Mesodermal cell (in vitro differentiated cells): ENCODE data around the gene DAB2IP.
A peak's percentile ranks its signal among the peaks of the same experiment; 100 is the strongest.

ENCODE experiments used
- H3K27ac ChIP-seq: 2 replicates; pipeline ENCODE4 v1.7.0; 2013; ENCODE audit warnings: mild to moderate bottlenecking, low read depth, low read length, moderate library complexity; ENCODE audit not compliant: severe bottlenecking
- H3K36me3 ChIP-seq: 2 replicates; pipeline ENCODE4 v1.7.1; 2013; ENCODE audit warnings: mild to moderate bottlenecking, low read length, moderate library complexity; ENCODE audit not compliant: control insufficient read depth, insufficient read depth
- H3K4me1 ChIP-seq: one replicate; pipeline ENCODE4 v1.7.1; 2013; ENCODE audit warnings: mild to moderate bottlenecking, low read length; ENCODE audit not compliant: insufficient read depth, control insufficient read depth, poor library complexity, severe bottlenecking
- H3K4me3 ChIP-seq: 2 replicates; pipeline ENCODE4 v1.7.0; 2013; ENCODE audit warnings: low read length, control low read depth, mild to moderate bottlenecking; ENCODE audit not compliant: insufficient read depth, poor library complexity, severe bottlenecking; ENCODE audit errors: extremely low read depth
- H3K9me3 ChIP-seq: 2 replicates; pipeline ENCODE4 v1.7.1; 2013; ENCODE audit warnings: mild to moderate bottlenecking, low read length, moderate library complexity; ENCODE audit not compliant: control insufficient read depth
- WGBS, 2 experiments: methylation state at CpG; one replicate each; pipeline ENCODE4 v1.1.5; 2013; ENCODE audit warnings: missing lambda C conversion rate in 2 of 2; ENCODE audit not compliant: insufficient coverage in 2 of 2; 5-methylcytosine and 5-hydroxymethylcytosine counted together

DAB2IP gene

DNA sequence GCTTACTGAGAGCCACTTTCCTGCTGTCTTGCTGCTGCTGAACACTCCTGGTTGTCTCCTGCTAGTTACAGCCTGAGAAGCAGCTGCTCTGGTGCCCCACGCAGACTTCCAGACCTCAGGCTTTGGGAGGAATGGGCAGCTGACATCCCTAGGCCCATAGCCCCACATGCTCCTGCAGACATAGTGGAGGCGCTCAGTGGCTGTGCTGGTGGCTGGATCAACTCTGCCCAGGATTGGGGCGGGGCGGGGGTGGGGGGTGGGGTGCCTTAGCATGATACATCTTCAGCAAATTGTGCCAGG, 93.9 kb downstream of the DAB2IP start:
- WGBS, 2 experiments = 100% methylated on average over 1 to 2 of the region's 4 CpGs
- H3K27ac ChIP-seq = no peak overlapping the region
- H3K4me3 ChIP-seq = no peak overlapping the region
- peaks cover 18% of the 10 kb centered on the region for H3K36me3 ChIP-seq
- H3K4me1 ChIP-seq = peaks cover 65% of the 10 kb centered on the region
- no peaks in the 10 kb centered on the region for H3K9me3 ChIP-seq

DNA sequence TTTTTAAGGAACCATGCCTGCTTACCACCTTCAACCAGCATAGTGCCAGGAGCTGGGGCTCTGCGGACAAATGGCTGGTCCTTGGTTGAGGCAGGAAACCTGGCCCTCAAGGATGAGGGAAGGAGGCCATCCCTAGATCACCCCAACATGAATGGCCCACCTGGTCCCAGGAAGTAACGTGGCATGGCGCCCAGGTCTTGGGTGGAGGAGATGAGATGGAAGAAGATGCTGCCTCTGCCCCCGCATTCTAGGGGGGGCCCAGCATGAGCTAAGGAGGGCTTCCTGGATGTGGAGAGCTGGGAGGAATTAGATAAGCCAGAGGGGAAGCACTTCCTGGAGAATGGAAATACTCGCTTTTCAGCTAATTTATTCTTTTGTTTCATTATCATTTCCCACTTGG, 95.0 kb downstream of the DAB2IP start:
- Histone ChIP-seq H3K36me3 (peaks cover 18% of the 10 kb centered on the region), H3K4me1 (peaks cover 59% of the 10 kb centered on the region), H3K9me3 (no peaks in the 10 kb centered on the region), H3K27ac (no peak overlapping the region), H3K4me3 (no peak overlapping the region)
- no CpG with 5 or more reads among the region's 5 CpGs for WGBS, 2 experiments

DNA sequence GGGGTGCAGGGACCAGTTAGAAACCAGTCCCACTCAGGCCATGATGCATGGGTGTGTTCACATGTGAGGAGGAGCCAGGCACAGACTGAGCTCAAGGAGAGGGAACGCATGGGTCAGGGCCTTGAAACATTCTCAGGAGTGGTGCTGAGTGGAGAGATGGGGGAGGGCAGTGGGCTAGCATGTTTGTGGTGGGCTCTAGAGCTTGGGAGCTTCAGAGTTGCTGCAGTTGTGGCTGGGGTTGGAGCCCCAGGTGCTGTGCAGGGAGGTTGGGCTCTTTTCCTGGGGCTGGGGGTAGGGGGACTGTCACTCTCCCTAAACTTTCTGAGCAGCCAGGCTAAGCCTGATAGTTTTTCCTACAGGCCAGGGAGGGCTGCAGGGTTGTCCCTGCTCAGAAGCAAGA, 95.4 kb downstream of the DAB2IP start:
- H3K36me3 ChIP-seq = peaks cover 18% of the 10 kb centered on the region
- H3K9me3 ChIP-seq = no peaks in the 10 kb centered on the region
- no peak overlapping the region for H3K4me3 ChIP-seq
- H3K4me1 ChIP-seq = peaks cover 55% of the 10 kb centered on the region
- 83 to 100% methylated on average over 1 of the region's 1 CpG for WGBS, 2 experiments
- H3K27ac ChIP-seq = no peak overlapping the region

DNA sequence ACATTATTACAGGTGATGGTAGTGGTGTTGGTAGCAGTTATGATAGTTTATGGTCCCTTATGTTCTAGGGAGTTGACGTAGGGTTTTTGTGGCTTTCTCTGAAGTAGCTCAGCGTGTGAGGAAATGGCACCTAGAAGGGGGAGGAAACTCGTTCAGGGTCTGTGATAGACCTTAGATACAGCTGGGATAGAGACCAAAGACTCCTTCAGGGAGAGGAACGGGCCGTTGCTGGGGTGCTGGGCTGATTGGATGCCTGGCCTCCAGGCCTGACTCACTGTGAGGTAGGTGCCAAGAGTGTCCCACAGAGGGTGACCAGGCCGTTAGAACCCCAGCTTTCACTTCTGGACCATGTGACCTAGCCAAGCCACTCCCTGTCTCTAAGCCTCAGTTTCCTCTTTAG, 96.6 kb downstream of the DAB2IP start:
- Histone ChIP-seq H3K9me3 (no peaks in the 10 kb centered on the region), H3K4me1 (peaks cover 53% of the 10 kb centered on the region), H3K27ac (no peak overlapping the region), H3K36me3 (peaks cover 18% of the 10 kb centered on the region), H3K4me3 (no peak overlapping the region)
- 78 to 90% methylated on average over 4 to 6 of the region's 6 CpGs for WGBS, 2 experiments

DNA sequence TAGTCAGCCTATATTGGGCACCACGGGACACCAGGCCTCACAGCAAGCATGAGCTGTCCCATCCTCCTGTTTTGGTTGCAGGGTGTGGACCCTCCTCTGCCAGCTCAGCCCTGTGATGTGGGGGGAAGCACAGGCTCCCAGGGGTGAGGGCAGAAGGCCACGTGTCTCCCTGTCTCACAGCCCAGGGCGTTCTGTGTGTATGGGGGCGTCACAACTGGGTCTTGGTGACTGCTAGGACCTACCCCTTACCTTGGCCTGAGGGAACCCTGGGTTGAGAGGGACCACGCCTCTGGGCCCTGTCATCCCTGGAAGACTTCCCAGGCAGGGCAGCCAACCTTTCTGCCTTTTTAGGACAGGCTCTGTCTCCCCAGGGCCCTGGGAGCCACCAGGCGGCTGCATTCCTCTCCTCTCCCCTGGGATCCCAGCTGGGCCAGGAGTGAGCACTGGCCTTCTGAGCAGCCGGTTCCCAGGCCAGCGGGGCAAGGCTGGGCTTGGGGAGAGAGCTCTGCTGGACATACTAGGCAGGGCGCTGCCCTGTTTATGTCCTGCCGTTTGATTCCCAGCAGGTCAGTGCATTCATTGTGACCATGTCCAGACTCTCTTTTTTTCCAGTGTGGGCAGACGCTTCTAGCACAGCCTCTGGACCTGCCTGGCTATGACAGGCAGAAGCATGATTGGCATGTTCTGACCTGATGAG, 97.4 kb downstream of the DAB2IP start:
- no peak overlapping the region for H3K4me3 ChIP-seq
- peaks cover 20% of the 10 kb centered on the region for H3K36me3 ChIP-seq
- peaks cover 47% of the 10 kb centered on the region for H3K4me1 ChIP-seq
- no peaks in the 10 kb centered on the region for H3K9me3 ChIP-seq
- WGBS, 2 experiments = 92 to 96% methylated on average over 11 of the region's 11 CpGs
- H3K27ac ChIP-seq = peak overlapping the region; percentile 10

DNA sequence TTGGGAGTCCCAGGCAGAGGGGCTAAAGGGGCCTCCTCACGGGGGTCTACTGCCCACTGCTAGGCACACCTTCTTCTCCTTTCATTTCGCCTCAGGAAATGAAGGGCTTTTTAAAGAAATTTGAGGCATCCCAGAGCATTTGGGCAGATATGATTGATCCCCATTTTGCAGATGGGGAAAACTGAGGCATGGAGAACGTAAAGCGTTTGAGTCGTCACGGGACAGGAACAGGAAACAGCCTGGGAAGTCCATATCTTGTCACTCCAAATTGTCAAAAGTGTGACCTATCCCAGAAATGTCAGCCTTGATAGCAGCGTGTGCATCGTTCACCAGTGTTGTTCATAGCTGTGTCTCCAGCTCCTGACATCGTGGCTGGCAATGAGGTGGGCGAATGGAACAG, 98.2 kb downstream of the DAB2IP start:
- no peaks in the 10 kb centered on the region for H3K9me3 ChIP-seq
- peaks cover 23% of the 10 kb centered on the region for H3K36me3 ChIP-seq
- peak overlapping the region; percentile 10 for H3K27ac ChIP-seq
- no peak overlapping the region for H3K4me3 ChIP-seq
- WGBS, 2 experiments = 98% methylated on average over 7 to 9 of the region's 10 CpGs
- peaks cover 39% of the 10 kb centered on the region for H3K4me1 ChIP-seq

DNA sequence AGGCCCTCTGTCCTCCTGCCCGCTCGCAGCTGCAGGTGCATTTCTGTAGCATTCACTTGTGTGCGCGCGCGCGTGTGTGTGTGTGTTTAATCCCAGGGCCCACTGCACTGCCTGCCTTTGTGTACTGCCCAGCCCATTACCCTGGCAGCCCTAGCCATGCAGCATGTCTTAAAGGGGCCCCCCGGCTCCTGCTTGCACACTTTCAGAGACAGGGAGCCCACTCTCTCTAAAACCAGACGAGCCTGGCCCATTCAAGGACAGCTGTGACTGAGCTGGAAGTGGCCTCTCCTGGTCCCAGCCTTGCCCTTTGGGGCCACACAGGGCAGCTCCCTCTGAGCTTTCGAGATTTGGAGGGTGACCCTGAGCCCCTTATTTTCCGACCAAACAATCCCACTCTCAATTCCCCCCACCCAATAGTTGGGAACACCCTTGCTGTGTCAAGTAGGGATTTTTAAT, 98.9 kb downstream of the DAB2IP start:
- H3K36me3 ChIP-seq = peaks cover 23% of the 10 kb centered on the region
- 96 to 97% methylated on average over 8 to 9 of the region's 11 CpGs for WGBS, 2 experiments
- H3K27ac ChIP-seq = peak overlapping the region; percentile 72
- H3K4me3 ChIP-seq = no peak overlapping the region
- H3K9me3 ChIP-seq = no peaks in the 10 kb centered on the region
- peaks cover 33% of the 10 kb centered on the region for H3K4me1 ChIP-seq

DNA sequence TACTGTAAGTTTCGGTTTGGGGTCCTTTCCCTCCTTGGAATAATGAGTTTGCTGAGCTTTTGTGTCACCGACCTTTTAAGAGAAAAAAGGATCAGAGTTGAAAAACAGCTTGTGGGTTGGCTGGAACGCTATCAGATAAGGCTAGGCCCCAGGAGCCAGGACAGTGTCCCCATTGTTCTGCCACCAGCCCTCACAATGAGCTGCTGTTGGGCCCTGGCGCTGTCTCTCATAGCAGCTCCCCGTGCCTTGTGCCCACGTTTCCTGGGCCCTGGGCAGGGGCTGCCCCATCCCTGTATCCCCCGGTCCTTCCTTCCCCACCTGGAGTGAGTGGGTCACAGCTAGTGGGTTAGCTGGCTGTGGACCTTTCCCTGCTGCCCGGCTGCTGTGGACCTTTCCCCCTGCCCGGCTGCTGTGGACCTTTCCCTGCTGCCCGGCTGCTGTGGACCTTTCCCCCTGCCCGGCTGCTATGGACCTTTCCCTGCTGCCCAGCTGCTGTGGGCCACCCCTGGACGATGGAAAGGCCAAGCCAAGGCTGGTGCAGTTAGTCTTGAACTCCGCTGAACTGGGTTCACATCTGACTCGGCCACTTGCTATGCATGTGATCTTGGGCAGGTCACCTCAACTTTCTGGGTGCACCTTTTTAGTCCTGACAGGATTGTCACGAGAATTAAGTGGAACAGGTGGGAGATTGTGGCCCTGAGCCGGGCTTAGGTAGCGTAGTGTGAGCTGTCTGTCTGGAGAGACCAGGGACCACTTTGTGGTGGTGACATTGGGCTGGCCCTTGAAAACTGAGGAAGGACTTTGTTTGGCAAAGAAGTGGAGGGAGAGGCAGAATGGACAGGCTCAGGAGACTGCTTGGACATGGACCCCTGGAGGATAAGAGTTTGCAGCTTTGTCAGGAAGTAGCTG, 99.5 kb downstream of the DAB2IP start:
- 87 to 90% methylated on average over 13 to 14 of the region's 17 CpGs for WGBS, 2 experiments
- H3K4me1 ChIP-seq = peaks cover 32% of the 10 kb centered on the region
- H3K27ac ChIP-seq = peak overlapping the region; percentile 72
- H3K36me3 ChIP-seq = peaks cover 23% of the 10 kb centered on the region
- H3K4me3 ChIP-seq = no peak overlapping the region
- H3K9me3 ChIP-seq = no peaks in the 10 kb centered on the region

DNA sequence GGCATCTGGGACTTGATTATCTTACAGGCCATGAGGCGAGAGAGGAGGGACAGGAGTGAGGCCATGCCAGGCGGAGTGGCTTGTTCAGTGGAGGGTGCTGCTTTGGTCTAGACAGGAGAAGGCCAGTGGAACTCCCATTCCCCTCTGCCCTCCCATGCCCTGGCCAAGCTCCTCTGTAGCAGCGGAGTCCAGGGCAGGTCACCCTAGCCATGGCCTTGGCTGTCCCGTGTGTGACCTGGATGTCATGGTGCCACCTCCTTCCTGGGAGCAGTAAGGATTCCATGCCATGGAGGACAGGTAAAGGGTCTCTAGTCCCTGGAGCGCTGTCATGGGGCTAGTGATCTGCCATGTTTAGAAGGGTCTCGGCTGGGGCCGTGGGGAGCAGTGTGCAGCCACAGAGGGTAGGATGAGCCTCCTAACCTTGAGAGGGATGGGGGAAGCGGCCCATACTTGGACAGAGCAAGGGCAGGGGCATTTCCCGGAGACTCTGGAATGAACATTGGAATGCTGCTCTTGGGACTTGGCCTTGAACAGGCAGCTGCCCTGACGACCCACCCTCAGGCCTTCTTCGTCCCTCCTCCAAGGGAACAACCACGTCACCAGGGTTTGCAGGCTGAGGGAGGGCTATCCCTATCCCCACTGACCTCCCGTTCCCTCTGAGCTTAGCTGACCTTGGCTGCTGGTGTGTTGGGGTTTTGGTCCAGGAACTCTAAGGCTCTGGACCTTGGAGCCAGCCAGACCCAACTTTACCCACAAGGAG, 100.4 kb downstream of the DAB2IP start:
- Histone ChIP-seq H3K4me1 (peaks cover 24% of the 10 kb centered on the region), H3K9me3 (no peaks in the 10 kb centered on the region), H3K4me3 (no peak overlapping the region), H3K27ac (no peak overlapping the region), H3K36me3 (peaks cover 19% of the 10 kb centered on the region)
- WGBS, 2 experiments = 94 to 95% methylated on average over 10 of the region's 13 CpGs

DNA sequence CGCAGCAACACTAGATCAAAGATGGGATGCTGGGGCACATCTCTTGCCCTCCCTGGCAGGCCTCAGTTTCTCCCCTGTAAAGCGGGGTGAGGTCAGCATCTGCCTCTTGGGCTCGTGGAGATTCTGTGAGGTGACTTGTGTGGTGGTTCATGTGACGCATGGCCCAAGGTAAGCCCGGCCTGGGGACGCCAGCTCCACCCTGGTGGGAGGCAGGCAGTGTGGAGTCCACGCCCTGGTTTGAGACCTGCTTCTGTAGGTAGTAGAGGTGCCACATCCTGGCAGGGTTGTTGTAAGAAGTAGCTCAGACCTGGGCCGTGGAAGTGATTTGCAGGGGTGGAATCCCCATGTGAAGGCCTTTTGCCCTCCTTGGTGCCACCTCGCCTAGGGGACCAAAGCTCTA, 101.5 kb downstream of the DAB2IP start:
- no peak overlapping the region for H3K4me3 ChIP-seq
- WGBS, 2 experiments = 96 to 99% methylated on average over 7 to 9 of the region's 9 CpGs
- no peaks in the 10 kb centered on the region for H3K9me3 ChIP-seq
- no peak overlapping the region for H3K27ac ChIP-seq
- H3K36me3 ChIP-seq = peaks cover 29% of the 10 kb centered on the region
- H3K4me1 ChIP-seq = peaks cover 21% of the 10 kb centered on the region
